ENCODE data around the gene TMED10. TPM values are rescaled to one million over a fixed set of nuclear protein-coding genes. Genes with fewer than 3 reads are reported as not detected.

Gene TMED10
- total RNA-seq (100 to 1,000 TPM; 202 to 217 TPM), polyA plus RNA-seq (100 to 1,000 TPM; 338 to 425 TPM)

- Mint-ChIP-seq H3K4me1 (peaks cover 28 to 57% (median 44%) of the 10 kb centered on the region in 4 donors), H3K27ac (peak within 1 kb of the TSS; percentile 98 to 99 (median 98))
Observed at GRCh38 chr14:75176142-75176820, at the start of gene TMED10. Gene TMED10, minus strand, starts transcription at chr14:75176612. Its CDS starts 33 bp downstream, at chr14:75176579.

GRCh38 chr14:75224561-75224960 is 48.1 kb upstream of the TMED10 start:
- no peaks in the 10 kb centered on the region for H3K36me3 Mint-ChIP-seq
- no peak for DNase-seq
- H3K4me1 Mint-ChIP-seq = peaks cover 15 to 30% (median 27%) of the 10 kb centered on the region in 4 donors
- Histone ChIP-seq H3K4me1 (ENCODE audit: insufficient read depth, low read length) (peaks cover 12% of the 10 kb centered on the region), H3K9me3 (ENCODE audit: control insufficient read depth in 1 of 2, low read length in 2 of 2) (no peaks in the 10 kb centered on the region), H3K27ac (ENCODE audit: low read depth, low read length) (no peak overlapping the region), H3K36me3 (ENCODE audit: insufficient read depth, low read length) (no peaks in the 10 kb centered on the region), H3K27me3 (ENCODE audit: insufficient read depth, low read length) (no peaks in the 10 kb centered on the region), H3K4me3 (ENCODE audit: low read length in 2 of 2) (no peak overlapping the region)
- intact Hi-C loops (cut with micrococcal nuclease) = no loop called here
- CTCF ChIA-PET (ENCODE audit: partially characterized antibody) = no interaction called here
- no peak overlapping the region for H3K27ac Mint-ChIP-seq
- POLR2A ChIA-PET (ENCODE audit: partially characterized antibody) = interaction anchor here (1.1 kb wide), 1 partner anchor 54 kb away, joined by 3 read pairs; the partner anchor contains the start of gene FOS
- H3K4me3 Mint-ChIP-seq = no peak overlapping the region
- no peaks in the 10 kb centered on the region for H3K9me3 Mint-ChIP-seq
- H3K27me3 Mint-ChIP-seq = no peaks in the 10 kb centered on the region

More at GRCh38 chr14:75176142-75176820, at the start of gene TMED10:
- Mint-ChIP-seq H3K27me3 (no peaks in the 10 kb centered on the region), H3K4me3 (peak within 1 kb of the TSS; percentile 83 to 97 (median 94)), H3K36me3 (peaks cover 7 to 17% of the 10 kb centered on the region in 2 donors), H3K9me3 (no peaks in the 10 kb centered on the region)
- peak within 1 kb of the TSS; percentile 99 for H3K27ac ChIP-seq (ENCODE audit: low read depth, low read length)
- peaks cover 38% of the 10 kb centered on the region for H3K4me1 ChIP-seq (ENCODE audit: insufficient read depth, low read length)
- POLR2A ChIA-PET (ENCODE audit: partially characterized antibody) = interaction anchor here (0.6 to 4.0 kb wide), 35 partner anchors 9 to 1852 kb away, joined by 3 to 29 read pairs (median 4); partner anchors contain the start of genes DLST, FOS and NEK9
- intact Hi-C loops (cut with micrococcal nuclease) = loop anchor here (1.0 to 5.0 kb wide), 10 partner anchors 34 to 485 kb away; partner anchors contain the start of genes EIF2B2, FOS, NEK9 and TTLL5
- H3K9me3 ChIP-seq (ENCODE audit: control insufficient read depth in 1 of 2, low read length in 2 of 2) = no peaks in the 10 kb centered on the region
- CTCF ChIA-PET (ENCODE audit: partially characterized antibody) = interaction anchor here (1.2 to 4.3 kb wide), 4 partner anchors 13 to 119 kb away, joined by 5 to 19 read pairs (median 6); no protein-coding TSS in a partner anchor
- peak within 1 kb of the TSS; percentile 78 to 84 for H3K4me3 ChIP-seq (ENCODE audit: low read length in 2 of 2)
- DNase-seq = peak; percentile 95 to 96 (median 95)
- no peaks in the 10 kb centered on the region for H3K27me3 ChIP-seq (ENCODE audit: insufficient read depth, low read length)
- H3K36me3 ChIP-seq (ENCODE audit: insufficient read depth, low read length) = no peaks in the 10 kb centered on the region

- ChIA-PET POLR2A (ENCODE audit: partially characterized antibody) (no interaction called here), CTCF (ENCODE audit: partially characterized antibody) (no interaction called here)
- Histone ChIP-seq H3K4me1 (ENCODE audit: insufficient read depth, low read length) (peaks cover 3% of the 10 kb centered on the region), H3K36me3 (ENCODE audit: insufficient read depth, low read length) (no peaks in the 10 kb centered on the region), H3K4me3 (ENCODE audit: low read length in 2 of 2) (no peak overlapping the region), H3K27me3 (ENCODE audit: insufficient read depth, low read length) (no peaks in the 10 kb centered on the region), H3K27ac (ENCODE audit: low read depth, low read length) (no peak overlapping the region), H3K9me3 (ENCODE audit: control insufficient read depth in 1 of 2, low read length in 2 of 2) (no peaks in the 10 kb centered on the region)
- DNase-seq = no peak
- Mint-ChIP-seq H3K4me1 (peaks cover 6 to 22% (median 19%) of the 10 kb centered on the region in 4 donors), H3K4me3 (no peak overlapping the region), H3K9me3 (no peaks in the 10 kb centered on the region), H3K36me3 (no peaks in the 10 kb centered on the region), H3K27me3 (no peaks in the 10 kb centered on the region), H3K27ac (no peak overlapping the region)
- intact Hi-C loops (cut with micrococcal nuclease) = no loop called here
Observed at GRCh38 chr14:75223664-75224154, 47.3 kb upstream of the TMED10 start.

- ChIA-PET POLR2A (ENCODE audit: partially characterized antibody) (no interaction called here), CTCF (ENCODE audit: partially characterized antibody) (interaction anchor here (0.6 kb wide), 1 partner anchor 1469 kb away, joined by 3 read pairs; no protein-coding TSS in a partner anchor)
- Mint-ChIP-seq H3K9me3 (no peaks in the 10 kb centered on the region), H3K27me3 (peaks cover 0 to 4% of the 10 kb centered on the region in 2 donors), H3K4me1 (peaks cover 4 to 17% (median 15%) of the 10 kb centered on the region in 4 donors), H3K4me3 (no peak overlapping the region), H3K27ac (peak overlapping the region in 1 of 7 donors; percentile 37), H3K36me3 (no peaks in the 10 kb centered on the region)
- DNase-seq = no peak
- intact Hi-C loops (cut with micrococcal nuclease) = no loop called here
- Histone ChIP-seq H3K9me3 (ENCODE audit: control insufficient read depth in 1 of 2, low read length in 2 of 2) (no peaks in the 10 kb centered on the region), H3K4me3 (ENCODE audit: low read length in 2 of 2) (no peak overlapping the region), H3K27ac (ENCODE audit: low read depth, low read length) (no peak overlapping the region), H3K27me3 (ENCODE audit: insufficient read depth, low read length) (no peaks in the 10 kb centered on the region), H3K36me3 (ENCODE audit: insufficient read depth, low read length) (no peaks in the 10 kb centered on the region), H3K4me1 (ENCODE audit: insufficient read depth, low read length) (peaks cover 3% of the 10 kb centered on the region)
Observed at GRCh38 chr14:75222208-75222701, 45.8 kb upstream of the TMED10 start.

- Histone ChIP-seq H3K36me3 (ENCODE audit: insufficient read depth, low read length) (no peaks in the 10 kb centered on the region), H3K9me3 (ENCODE audit: control insufficient read depth in 1 of 2, low read length in 2 of 2) (no peaks in the 10 kb centered on the region), H3K4me1 (ENCODE audit: insufficient read depth, low read length) (peaks cover 3% of the 10 kb centered on the region), H3K27me3 (ENCODE audit: insufficient read depth, low read length) (no peaks in the 10 kb centered on the region), H3K27ac (ENCODE audit: low read depth, low read length) (no peak overlapping the region), H3K4me3 (ENCODE audit: low read length in 2 of 2) (no peak overlapping the region)
- intact Hi-C loops (cut with micrococcal nuclease) = no loop called here
- ChIA-PET POLR2A (ENCODE audit: partially characterized antibody) (no interaction called here), CTCF (ENCODE audit: partially characterized antibody) (no interaction called here)
- H3K4me3 Mint-ChIP-seq = no peak overlapping the region
- peaks cover 4 to 13% (median 12%) of the 10 kb centered on the region in 4 donors for H3K4me1 Mint-ChIP-seq
- H3K27ac Mint-ChIP-seq = no peak overlapping the region
- H3K36me3 Mint-ChIP-seq = no peaks in the 10 kb centered on the region
- H3K9me3 Mint-ChIP-seq = no peaks in the 10 kb centered on the region
- H3K27me3 Mint-ChIP-seq = peaks cover 0 to 4% of the 10 kb centered on the region in 2 donors
- DNase-seq = no peak
Observed at GRCh38 chr14:75221797-75222196, 45.4 kb upstream of the TMED10 start.

GRCh38 chr14:75220156-75220555 is 43.7 kb upstream of the TMED10 start:
- no peak overlapping the region for H3K4me3 ChIP-seq (ENCODE audit: low read length in 2 of 2)
- Mint-ChIP-seq H3K4me1 (peaks cover 13 to 26% (median 17%) of the 10 kb centered on the region in 4 donors), H3K4me3 (no peak overlapping the region), H3K9me3 (no peaks in the 10 kb centered on the region), H3K27ac (no peak overlapping the region), H3K36me3 (no peaks in the 10 kb centered on the region), H3K27me3 (peaks cover 0 to 4% of the 10 kb centered on the region in 2 donors)
- H3K27ac ChIP-seq (ENCODE audit: low read depth, low read length) = no peak overlapping the region
- H3K4me1 ChIP-seq (ENCODE audit: insufficient read depth, low read length) = peaks cover 15% of the 10 kb centered on the region
- CTCF ChIA-PET (ENCODE audit: partially characterized antibody) = no interaction called here
- DNase-seq = no peak
- no peaks in the 10 kb centered on the region for H3K9me3 ChIP-seq (ENCODE audit: control insufficient read depth in 1 of 2, low read length in 2 of 2)
- no peaks in the 10 kb centered on the region for H3K36me3 ChIP-seq (ENCODE audit: insufficient read depth, low read length)
- intact Hi-C loops (cut with micrococcal nuclease) = no loop called here
- POLR2A ChIA-PET (ENCODE audit: partially characterized antibody) = no interaction called here
- H3K27me3 ChIP-seq (ENCODE audit: insufficient read depth, low read length) = no peaks in the 10 kb centered on the region

GRCh38 chr14:75217508-75218206 is 41.2 kb upstream of the TMED10 start:
- H3K4me3 Mint-ChIP-seq = peak overlapping the region in 2 of 8 donors; percentile 22 to 39
- ChIA-PET CTCF (ENCODE audit: partially characterized antibody) (interaction anchor here (2.2 kb wide), 1 partner anchor 13 kb away, joined by 5 read pairs; no protein-coding TSS in a partner anchor), POLR2A (ENCODE audit: partially characterized antibody) (interaction anchor here (1.2 to 1.3 kb wide), 2 partner anchors 30 to 42 kb away, joined by 4 to 5 read pairs; no protein-coding TSS in a partner anchor)
- Histone ChIP-seq H3K4me1 (ENCODE audit: insufficient read depth, low read length) (peaks cover 24% of the 10 kb centered on the region), H3K27me3 (ENCODE audit: insufficient read depth, low read length) (no peaks in the 10 kb centered on the region), H3K4me3 (ENCODE audit: low read length in 2 of 2) (no peak overlapping the region), H3K36me3 (ENCODE audit: insufficient read depth, low read length) (no peaks in the 10 kb centered on the region), H3K9me3 (ENCODE audit: control insufficient read depth in 1 of 2, low read length in 2 of 2) (no peaks in the 10 kb centered on the region), H3K27ac (ENCODE audit: low read depth, low read length) (no peak overlapping the region)
- DNase-seq = no peak
- no peaks in the 10 kb centered on the region for H3K9me3 Mint-ChIP-seq
- H3K27ac Mint-ChIP-seq = peak overlapping the region in 2 of 7 donors; percentile 31 to 67
- peaks cover 0 to 4% of the 10 kb centered on the region in 2 donors for H3K27me3 Mint-ChIP-seq
- intact Hi-C loops (cut with micrococcal nuclease) = no loop called here
- no peaks in the 10 kb centered on the region for H3K36me3 Mint-ChIP-seq
- peaks cover 14 to 38% (median 25%) of the 10 kb centered on the region in 4 donors for H3K4me1 Mint-ChIP-seq
